Heart right ventricle (tissue), 16 donors: Measurements from ENCODE around the gene SEC23IP. TPM values are rescaled to one million over a fixed set of nuclear protein-coding genes. Genes with fewer than 3 reads are reported as not detected.

Experiments
- ATAC-seq, 8 donors: fragments of 200-7000 bp; cut with Tn5 transposase; one replicate each; pipeline ENCODE4 v1.9.1; 2020; ENCODE audit warnings: mild to moderate bottlenecking in 8 of 8, moderate library complexity in 8 of 8, moderate number of reproducible peaks in 1 of 8
- DNase-seq, 2 donors: peaks; one replicate each; pipeline ENCODE4 v3.0.0-alpha.2; 2020
- H3K27ac ChIP-seq, 10 donors: fragments of 200-600 bp; sonication (generic) in 2 of 10; one replicate each; pipeline versions ENCODE4 v1.5.0 to v1.8.0; 2020 to 2022; ENCODE audit warnings: mild to moderate bottlenecking in 3 of 10
- H3K27me3 ChIP-seq, 7 donors: fragments of 200-600 bp; one replicate each; pipeline ENCODE4 v1.8.0; 2021 to 2022; ENCODE audit warnings: mild to moderate bottlenecking in 2 of 7
- H3K36me3 ChIP-seq, 9 donors: fragments of 200-600 bp; sonication (generic) in 1 of 9; one replicate each; pipeline versions ENCODE4 v1.5.0 to v1.8.0; 2020 to 2022; ENCODE audit warnings: mild to moderate bottlenecking in 2 of 9
- H3K4me1 ChIP-seq, 9 donors: fragments of 200-600 bp; sonication (generic) in 1 of 9; one replicate each; pipeline versions ENCODE4 v1.5.0 to v1.8.0; 2020 to 2022; ENCODE audit warnings: mild to moderate bottlenecking in 4 of 9
- H3K4me3 ChIP-seq, 10 donors: fragments of 200-600 bp; sonication (generic) in 2 of 10; one replicate each; pipeline versions ENCODE4 v1.5.0 to v1.8.0; 2020 to 2022; ENCODE audit warnings: mild to moderate bottlenecking in 7 of 10, moderate library complexity in 2 of 10
- H3K9me3 ChIP-seq, 11 donors: fragments of 200-600 bp in 10 of 11; sonication (generic) in 2 of 11; one replicate each; pipeline versions ENCODE4 v1.5.0 to v1.8.0; 2013 to 2022; ENCODE audit warnings: mild to moderate bottlenecking in 2 of 11, control low read depth in 1 of 11, moderate library complexity in 1 of 11
- CTCF ChIP-seq, 9 donors: fragments of 200-600 bp; sonication (generic) in 2 of 9; IDR thresholded peaks; one replicate each; pipeline versions ENCODE4 v1.5.0 to v1.8.0; 2021 to 2022; ENCODE audit warnings: antibody characterized with exemption in 9 of 9, mild to moderate bottlenecking in 5 of 9, moderate library complexity in 1 of 9
- WGBS, 2 donors: extraction: QIAGEN DNeasy Blood & Tissue Kit; methylation state at CpG; one replicate each; pipeline ENCODE4 v1.1.7; 2013; ENCODE audit warnings: inconsistent platforms in 1 of 2; 5-methylcytosine and 5-hydroxymethylcytosine counted together
- intact Hi-C, 10 donors: fragments of 100-400 bp; cut with DNase I; formaldehyde crosslinking; loops; one replicate each; pipeline versions ENCODE4 v1.11.1 to v1.14.2; 2022
- polyA plus RNA-seq, 2 donors: library from polyadenylated mRNA; stranded (reverse); fragments of 200-250 nt; gene quantifications; one replicate each; pipeline ENCODE4 v1.2.3, GENCODE V29; 2013
- total RNA-seq, 10 donors: library from RNA; stranded (reverse); fragmentation: NEBNext Ultra II Directional in 3 of 10; extraction: Animal tissue kit (Norgen Biotek cat#: 25700) in 3 of 10; gene quantifications; one replicate each; pipeline versions ENCODE4 v1.2.1 to v1.2.4, GENCODE V29; 2021 to 2023
- donor health status: Arrhythmogenic right ventricular cardiomyopathy.
- donor health status: ischemic (EF 13 %, LVEDD 7.1; RV severe dilation, severe dysfunction).
- donor health status: healthy with polysubstance abuse.
- donor health status: DM: no; HTN: yes; CAD: no.
- donor health status: DM: no; HTN: no; CAD: no.
- donor health status: ischemic (EF 25% LVEDD 6.9; RV normal size, moderate dysfunction).
- donor health status: ischemic (EF 25% LVEDD 5.7; RV mildly dilated, moderate dysfunction).
- donor health status: healthy.
- donor health status: DM: yes; HTN: yes; CAD: no.
- donor health status: Ischemic cardiomyopathy.
- donor health status: ischemic (EF 35%, LVEDD 5.7; RV mildly dilated, moderate dysfunction).
- donor health status: nonischemic (EF 11% LVEDD 7.7; RV severe dilation, severe dysfunction).
- donor health status: DM: yes; HTN: yes; CAD: no.
- donor health status: PGD.
- donor health status: ischemic (EF 29% LVEDD 5.4; RV normal size, mild dysfunction).
- donor health status: nonischemic (EF 23%, LVEDD 6.1; RV moderate dilation, normal function).

Gene SEC23IP
- total and polyA plus RNA-seq, 12 donors, result 5.9 to 43.9 (median 30.6) TPM

GRCh38 chr10:119858063-119858462 is 34.5 kb upstream of the SEC23IP start:
- Histone ChIP-seq H3K4me1 (peaks cover 0 to 14% (median 11%) of the 10 kb centered on the region in 9 donors), H3K27me3 (no peaks in the 10 kb centered on the region), H3K27ac (no peak overlapping the region), H3K4me3 (no peak overlapping the region), H3K36me3 (peaks cover 0 to 58% (median 18%) of the 10 kb centered on the region in 9 donors), H3K9me3 (no peaks in the 10 kb centered on the region)
- ATAC-seq, result no peak
- 83 to 86% methylated on average over 1 of the region's 1 CpG for WGBS, 2 donors
- TF ChIP-seq CTCF (IDR thresholded peaks at IDR 0.05), result no peak
- intact Hi-C loops, result loop anchor here in 9 of 10 donors (2.0 to 10.0 kb wide), 9 partner anchors 67 to 253 kb away; no protein-coding TSS in a partner anchor
- no peak for DNase-seq

DNA sequence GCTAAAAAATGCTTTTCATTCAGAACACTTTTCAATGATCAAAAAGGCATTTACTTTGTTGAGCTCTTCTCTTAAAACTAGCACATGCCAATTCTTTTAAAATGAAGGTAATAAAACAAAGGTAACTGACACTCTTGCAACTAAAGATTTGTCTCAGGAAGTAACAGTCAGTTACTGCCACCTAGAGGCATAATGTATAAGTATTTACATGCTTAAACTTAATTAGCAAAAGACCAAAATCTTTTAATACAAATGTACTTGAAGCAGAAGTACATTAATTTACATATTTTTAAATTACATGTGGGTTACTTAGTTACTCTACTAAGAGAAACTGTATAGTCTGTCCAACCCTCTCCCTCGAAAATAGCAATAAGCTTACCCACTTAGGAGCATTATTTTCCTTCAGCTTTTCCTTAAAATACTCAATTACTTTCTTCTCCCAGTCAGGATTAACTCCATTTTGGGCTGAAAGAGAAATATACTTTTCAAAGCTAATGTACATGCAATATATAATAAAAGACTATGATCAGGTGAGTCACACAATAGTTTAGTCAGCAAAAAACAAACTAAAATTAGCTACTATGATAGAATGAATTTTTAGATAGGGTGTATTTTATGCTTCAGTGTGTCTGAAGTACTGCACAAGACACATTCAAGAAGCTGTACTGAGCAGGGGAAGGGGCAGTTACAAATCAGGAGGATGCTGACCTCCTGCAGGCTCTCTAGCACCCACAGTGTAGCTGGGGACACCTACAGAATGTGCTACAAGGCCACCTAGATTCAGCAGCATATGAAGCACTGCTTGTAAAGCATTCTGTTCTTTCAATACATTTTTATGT is 32.9 kb upstream of the SEC23IP start:
- 81 to 86% methylated on average over 1 of the region's 1 CpG for WGBS, 2 donors
- peak; percentile 38 to 75 (median 68) for TF ChIP-seq CTCF (IDR thresholded peaks at IDR 0.05)
- Histone ChIP-seq H3K36me3 (peaks cover 0 to 43% (median 7%) of the 10 kb centered on the region in 9 donors), H3K4me3 (no peak overlapping the region), H3K4me1 (peaks cover 0 to 14% (median 11%) of the 10 kb centered on the region in 9 donors), H3K27ac (no peak overlapping the region), H3K9me3 (peaks cover 0 to 13% (median 0%) of the 10 kb centered on the region in 11 donors), H3K27me3 (no peaks in the 10 kb centered on the region)
- DNase-seq, result no peak
- intact Hi-C loops, result loop anchor here (1.0 to 10.0 kb wide), 12 partner anchors 65 to 255 kb away; no protein-coding TSS in a partner anchor
- no peak for ATAC-seq

DNA sequence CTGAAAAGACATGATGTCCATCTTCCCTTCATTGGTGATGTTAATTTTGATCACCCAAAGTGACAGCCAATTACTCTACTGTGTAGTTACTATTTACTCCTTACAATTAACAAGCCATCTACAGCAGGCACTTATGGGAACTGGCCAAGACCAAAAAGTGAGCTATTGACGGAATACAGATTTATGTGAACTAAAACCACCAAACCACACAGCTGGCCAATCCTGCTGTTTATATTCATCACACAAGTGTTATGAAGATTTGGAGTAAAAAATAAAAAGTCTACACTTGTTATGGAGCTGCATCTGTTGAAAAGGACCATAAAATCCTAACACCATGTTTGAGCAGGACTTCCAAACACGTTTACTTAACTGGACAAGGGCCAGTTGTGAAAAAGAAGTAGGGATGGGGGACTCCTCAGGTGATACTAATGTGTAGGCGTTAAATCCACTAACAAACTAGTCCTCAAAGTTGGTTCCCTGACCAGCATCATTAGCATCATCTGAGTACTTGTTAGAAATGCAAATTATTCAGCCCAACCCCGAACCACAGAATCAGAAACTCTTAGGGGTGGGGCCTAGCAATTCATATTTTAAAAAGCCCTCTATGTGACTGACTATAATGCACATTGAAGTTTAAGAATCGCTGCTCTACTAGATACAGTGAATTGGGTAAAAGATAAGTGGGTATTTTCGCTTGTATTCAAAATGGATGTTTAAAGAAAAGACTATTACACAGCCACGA is 31.5 kb upstream of the SEC23IP start:
- TF ChIP-seq CTCF (IDR thresholded peaks at IDR 0.05), result no peak
- H3K36me3 ChIP-seq, result peaks cover 0 to 29% (median 7%) of the 10 kb centered on the region in 9 donors
- H3K4me1 ChIP-seq, result peaks cover 0 to 14% (median 11%) of the 10 kb centered on the region in 9 donors
- WGBS, 2 donors, result 76 to 82% methylated on average over 7 of the region's 7 CpGs
- intact Hi-C loops, result loop anchor here in 6 of 10 donors (1.0 to 10.0 kb wide), 7 partner anchors 109 to 256 kb away; no protein-coding TSS in a partner anchor
- ATAC-seq, result no peak
- peaks cover 0 to 16% (median 0%) of the 10 kb centered on the region in 11 donors for H3K9me3 ChIP-seq
- no peak for DNase-seq
- H3K27ac ChIP-seq, result no peak overlapping the region
- no peak overlapping the region for H3K4me3 ChIP-seq
- H3K27me3 ChIP-seq, result no peaks in the 10 kb centered on the region

- no peak for DNase-seq
- no peak overlapping the region for H3K27ac ChIP-seq
- no peaks in the 10 kb centered on the region for H3K27me3 ChIP-seq
- H3K4me3 ChIP-seq, result no peak overlapping the region
- intact Hi-C loops, result loop anchor here in 5 of 10 donors (5.0 to 10.0 kb wide), 6 partner anchors 110 to 258 kb away; no protein-coding TSS in a partner anchor
- no peak for ATAC-seq
- peaks cover 0 to 22% (median 14%) of the 10 kb centered on the region in 9 donors for H3K4me1 ChIP-seq
- peaks cover 0 to 14% (median 0%) of the 10 kb centered on the region in 9 donors for H3K36me3 ChIP-seq
- peaks cover 0 to 16% (median 0%) of the 10 kb centered on the region in 11 donors for H3K9me3 ChIP-seq
- WGBS, 2 donors, result 75 to 84% methylated on average over 1 of the region's 1 CpG
- no peak for TF ChIP-seq CTCF (IDR thresholded peaks at IDR 0.05)
These were observed 30.0 kb upstream of the SEC23IP start for GRCh38 chr10:119862524-119862923.
